ENCODE measurements around the gene CREG1. TPM values are rescaled to one million over a fixed set of nuclear protein-coding genes. Genes with fewer than 3 reads are reported as not detected.
"Not testable (repeated sequence)": the region's sequence is repeated elsewhere in the genome, so short reads cannot be mapped to it uniquely, and the experiment has no call there.

Gene CREG1
- polyA plus RNA-seq, 1 donor from 2014 or later, result 62.9 TPM

DNA sequence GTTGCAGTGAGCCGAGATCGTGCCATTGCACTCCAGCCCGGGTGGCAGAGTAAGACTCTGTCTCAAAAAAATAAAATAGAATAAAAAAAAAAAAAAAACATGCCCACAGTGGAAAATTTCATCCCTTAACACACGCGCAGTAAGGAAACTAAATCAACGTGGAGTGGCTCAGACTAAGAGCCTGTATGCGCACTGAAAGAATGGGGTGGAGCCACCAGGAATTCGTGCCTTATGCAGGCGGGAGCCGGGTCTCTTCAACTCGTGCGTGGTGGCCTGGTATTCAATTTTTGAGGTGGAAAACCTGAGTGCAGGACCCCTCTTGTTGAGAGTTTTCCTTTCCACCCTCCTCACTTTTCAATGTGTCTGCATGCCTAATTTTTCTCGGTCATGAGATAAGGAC, 22.1 kb upstream of the CREG1 start:
- Histone ChIP-seq H3K4me3 (ENCODE audit: low read length) (no peak overlapping the region), H3K9ac (ENCODE audit: low read length) (no peak overlapping the region), H3K9me2 (ENCODE audit: insufficient read depth, low read length) (no peaks in the 10 kb centered on the region), H3K4me2 (ENCODE audit: low read length) (no peak overlapping the region), H3F3A (ENCODE audit: insufficient read depth, low read length, poor library complexity, severe bottlenecking) (no peaks in the 10 kb centered on the region), H2AFZ (ENCODE audit: low read depth, low read length) (no peak overlapping the region), H3K27ac (ENCODE audit: low read length) (no peak overlapping the region), H3K9me3 (ENCODE audit: low read length) (no peaks in the 10 kb centered on the region), H4K20me1 (ENCODE audit: insufficient read depth) (no peaks in the 10 kb centered on the region), H3K36me3 (ENCODE audit: insufficient read depth, low read length) (no peaks in the 10 kb centered on the region), H3K27me3 (ENCODE audit: insufficient read depth, low read depth, low read length) (no peaks in the 10 kb centered on the region), H3K79me2 (replicated peaks; ENCODE audit: insufficient read depth, low read length) (no peaks in the 10 kb centered on the region)
- TF ChIP-seq RAD21 (conservative IDR thresholded peaks at IDR 0.05) (no peak), MXI1 (conservative IDR thresholded peaks at IDR 0.05; ENCODE audit: poor library complexity, severe bottlenecking) (no peak), SMC3 (conservative IDR thresholded peaks at IDR 0.05; ENCODE audit: poor library complexity) (no peak), EP300 (conservative IDR thresholded peaks at IDR 0.05; ENCODE audit: poor library complexity, severe bottlenecking) (no peak), EZH2 (IDR thresholded peaks at IDR 0.05; ENCODE audit: borderline replicate concordance, insufficient read depth, low read length, poor library complexity, severe bottlenecking) (no peak)
- TF ChIP-seq, protein P1, sequence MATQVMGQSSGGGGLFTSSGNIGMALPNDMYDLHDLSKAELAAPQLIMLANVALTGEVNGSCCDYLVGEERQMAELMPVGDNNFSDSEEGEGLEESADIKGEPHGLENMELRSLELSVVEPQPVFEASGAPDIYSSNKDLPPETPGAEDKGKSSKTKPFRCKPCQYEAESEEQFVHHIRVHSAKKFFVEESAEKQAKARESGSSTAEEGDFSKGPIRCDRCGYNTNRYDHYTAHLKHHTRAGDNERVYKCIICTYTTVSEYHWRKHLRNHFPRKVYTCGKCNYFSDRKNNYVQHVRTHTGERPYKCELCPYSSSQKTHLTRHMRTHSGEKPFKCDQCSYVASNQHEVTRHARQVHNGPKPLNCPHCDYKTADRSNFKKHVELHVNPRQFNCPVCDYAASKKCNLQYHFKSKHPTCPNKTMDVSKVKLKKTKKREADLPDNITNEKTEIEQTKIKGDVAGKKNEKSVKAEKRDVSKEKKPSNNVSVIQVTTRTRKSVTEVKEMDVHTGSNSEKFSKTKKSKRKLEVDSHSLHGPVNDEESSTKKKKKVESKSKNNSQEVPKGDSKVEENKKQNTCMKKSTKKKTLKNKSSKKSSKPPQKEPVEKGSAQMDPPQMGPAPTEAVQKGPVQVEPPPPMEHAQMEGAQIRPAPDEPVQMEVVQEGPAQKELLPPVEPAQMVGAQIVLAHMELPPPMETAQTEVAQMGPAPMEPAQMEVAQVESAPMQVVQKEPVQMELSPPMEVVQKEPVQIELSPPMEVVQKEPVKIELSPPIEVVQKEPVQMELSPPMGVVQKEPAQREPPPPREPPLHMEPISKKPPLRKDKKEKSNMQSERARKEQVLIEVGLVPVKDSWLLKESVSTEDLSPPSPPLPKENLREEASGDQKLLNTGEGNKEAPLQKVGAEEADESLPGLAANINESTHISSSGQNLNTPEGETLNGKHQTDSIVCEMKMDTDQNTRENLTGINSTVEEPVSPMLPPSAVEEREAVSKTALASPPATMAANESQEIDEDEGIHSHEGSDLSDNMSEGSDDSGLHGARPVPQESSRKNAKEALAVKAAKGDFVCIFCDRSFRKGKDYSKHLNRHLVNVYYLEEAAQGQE (IDR thresholded peaks at IDR 0.05; ENCODE audit: borderline replicate concordance), result no peak
- TF ChIP-seq, protein P2, sequence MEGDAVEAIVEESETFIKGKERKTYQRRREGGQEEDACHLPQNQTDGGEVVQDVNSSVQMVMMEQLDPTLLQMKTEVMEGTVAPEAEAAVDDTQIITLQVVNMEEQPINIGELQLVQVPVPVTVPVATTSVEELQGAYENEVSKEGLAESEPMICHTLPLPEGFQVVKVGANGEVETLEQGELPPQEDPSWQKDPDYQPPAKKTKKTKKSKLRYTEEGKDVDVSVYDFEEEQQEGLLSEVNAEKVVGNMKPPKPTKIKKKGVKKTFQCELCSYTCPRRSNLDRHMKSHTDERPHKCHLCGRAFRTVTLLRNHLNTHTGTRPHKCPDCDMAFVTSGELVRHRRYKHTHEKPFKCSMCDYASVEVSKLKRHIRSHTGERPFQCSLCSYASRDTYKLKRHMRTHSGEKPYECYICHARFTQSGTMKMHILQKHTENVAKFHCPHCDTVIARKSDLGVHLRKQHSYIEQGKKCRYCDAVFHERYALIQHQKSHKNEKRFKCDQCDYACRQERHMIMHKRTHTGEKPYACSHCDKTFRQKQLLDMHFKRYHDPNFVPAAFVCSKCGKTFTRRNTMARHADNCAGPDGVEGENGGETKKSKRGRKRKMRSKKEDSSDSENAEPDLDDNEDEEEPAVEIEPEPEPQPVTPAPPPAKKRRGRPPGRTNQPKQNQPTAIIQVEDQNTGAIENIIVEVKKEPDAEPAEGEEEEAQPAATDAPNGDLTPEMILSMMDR (IDR thresholded peaks at IDR 0.05; ENCODE audit: poor library complexity, severe bottlenecking), result no peak

DNA sequence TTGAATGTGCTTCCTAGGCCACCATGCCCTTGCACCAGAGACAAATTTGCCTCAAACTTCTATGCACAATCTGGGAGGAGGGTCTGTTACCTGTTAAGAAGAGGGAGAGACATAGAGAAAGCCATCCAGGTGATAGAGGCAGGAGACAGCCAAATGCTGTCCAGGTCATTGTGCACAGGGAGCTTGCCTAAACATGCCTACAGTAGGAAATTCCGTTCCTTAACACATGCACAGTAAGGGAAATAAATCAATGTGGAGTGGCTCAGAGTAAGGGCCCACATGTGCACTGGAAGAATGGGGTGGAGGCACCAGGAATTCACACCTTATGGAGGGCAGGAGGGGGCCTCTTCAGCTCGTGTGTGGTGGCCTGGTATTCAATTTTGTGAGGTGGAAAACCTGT, 19.5 kb upstream of the CREG1 start:
- no peak for TF ChIP-seq EZH2 (IDR thresholded peaks at IDR 0.05; ENCODE audit: borderline replicate concordance, insufficient read depth, low read length, poor library complexity, severe bottlenecking)
- no peak for TF ChIP-seq SMC3 (conservative IDR thresholded peaks at IDR 0.05; ENCODE audit: poor library complexity)
- no peak for TF ChIP-seq TAF1 (IDR thresholded peaks at IDR 0.05; ENCODE audit: low read depth)
- TF ChIP-seq RAD21 (conservative IDR thresholded peaks at IDR 0.05), result no peak
- no peak for TF ChIP-seq EP300 (conservative IDR thresholded peaks at IDR 0.05; ENCODE audit: poor library complexity, severe bottlenecking)
- no peak for TF ChIP-seq POLR2AphosphoS5 (IDR thresholded peaks at IDR 0.05)
- TF ChIP-seq, protein P1 (IDR thresholded peaks at IDR 0.05; ENCODE audit: borderline replicate concordance), result no peak
- TF ChIP-seq, protein P2 (IDR thresholded peaks at IDR 0.05; ENCODE audit: poor library complexity, severe bottlenecking), result no peak
- TF ChIP-seq MXI1 (conservative IDR thresholded peaks at IDR 0.05; ENCODE audit: poor library complexity, severe bottlenecking), result no peak
- Histone ChIP-seq H3K36me3 (ENCODE audit: insufficient read depth, low read length) (no peaks in the 10 kb centered on the region), H3K27ac (ENCODE audit: low read length) (no peak overlapping the region), H3K9me2 (ENCODE audit: insufficient read depth, low read length) (no peaks in the 10 kb centered on the region), H3K4me3 (ENCODE audit: low read length) (no peak overlapping the region), H2AFZ (ENCODE audit: low read depth, low read length) (no peak overlapping the region), H3F3A (ENCODE audit: insufficient read depth, low read length, poor library complexity, severe bottlenecking) (no peaks in the 10 kb centered on the region), H3K79me2 (replicated peaks; ENCODE audit: insufficient read depth, low read length) (no peaks in the 10 kb centered on the region), H3K4me2 (ENCODE audit: low read length) (no peak overlapping the region), H3K9ac (ENCODE audit: low read length) (no peak overlapping the region), H4K20me1 (ENCODE audit: insufficient read depth) (no peaks in the 10 kb centered on the region), H3K27me3 (ENCODE audit: insufficient read depth, low read depth, low read length) (no peaks in the 10 kb centered on the region), H3K9me3 (ENCODE audit: low read length) (no peaks in the 10 kb centered on the region)

DNA sequence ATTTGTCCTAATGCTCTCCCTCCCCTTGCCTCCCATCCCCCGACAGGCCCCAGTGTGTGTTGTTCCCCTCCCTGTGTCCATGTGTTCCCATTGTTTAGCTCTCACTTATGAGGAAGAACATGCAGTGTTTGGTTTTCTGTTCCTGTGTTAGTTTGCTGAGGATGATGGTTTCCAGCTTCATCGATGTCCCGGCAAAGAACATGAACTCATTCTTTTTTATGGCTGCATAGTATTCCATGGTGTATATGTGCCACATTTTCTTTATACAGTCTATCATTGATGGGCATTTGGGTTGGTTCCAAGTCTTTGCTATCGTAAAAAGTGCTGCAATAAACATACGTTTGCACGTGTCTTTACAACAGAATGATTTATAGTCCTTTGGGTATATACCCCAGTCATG, 17.1 kb upstream of the CREG1 start:
- not testable (repeated sequence) for H2AFZ ChIP-seq (ENCODE audit: low read depth, low read length); H3K9ac ChIP-seq (ENCODE audit: low read length); H3K36me3 ChIP-seq (ENCODE audit: insufficient read depth, low read length); H3K9me3 ChIP-seq (ENCODE audit: low read length); H3K27ac ChIP-seq (ENCODE audit: low read length); H3K4me3 ChIP-seq (ENCODE audit: low read length); H3F3A ChIP-seq (ENCODE audit: insufficient read depth, low read length, poor library complexity, severe bottlenecking); H3K79me2 ChIP-seq (replicated peaks; ENCODE audit: insufficient read depth, low read length); H4K20me1 ChIP-seq (ENCODE audit: insufficient read depth); H3K27me3 ChIP-seq (ENCODE audit: insufficient read depth, low read depth, low read length); H3K4me2 ChIP-seq (ENCODE audit: low read length); H3K9me2 ChIP-seq (ENCODE audit: insufficient read depth, low read length)
